Sigmoid colon (tissue), 7 donors: ENCODE data around the gene LTB4R. TPM values are rescaled to one million over a fixed set of nuclear protein-coding genes. Genes with fewer than 3 reads are reported as not detected.

Experiments used
- DNase-seq: peaks from one replicate; pipeline ENCODE4 v3.0.0-alpha.2; 2019
- H3K27ac ChIP-seq, 4 donors: fragments of 200-600 bp; sonication (generic); one replicate each; pipeline ENCODE4 v1.5.1; 2016 to 2019; ENCODE audit warnings: mild to moderate bottlenecking in 1 of 4
- H3K27me3 ChIP-seq, 3 donors: fragments of 200-600 bp; sonication (generic); one replicate each; pipeline ENCODE4 v1.5.1; 2019; ENCODE audit warnings: mild to moderate bottlenecking in 1 of 3
- H3K36me3 ChIP-seq, 4 donors: fragments of 200-600 bp; sonication (generic); one replicate each; pipeline ENCODE4 v1.5.1; 2016 to 2019
- H3K4me1 ChIP-seq, 4 donors: fragments of 200-600 bp; sonication (generic); one replicate each; pipeline ENCODE4 v1.5.1; 2017 to 2019
- H3K4me3 ChIP-seq, 4 donors: fragments of 200-600 bp; sonication (generic); one replicate each; pipeline ENCODE4 v1.5.1; 2017 to 2019; ENCODE audit warnings: mild to moderate bottlenecking in 2 of 4, moderate library complexity in 1 of 4
- H3K9me3 ChIP-seq, 4 donors: fragments of 200-600 bp in 3 of 4; sonication (generic) in 3 of 4; one replicate each; pipeline versions ENCODE4 v1.5.1 to v1.6.1; 2013 to 2019
- CTCF ChIP-seq, 4 experiments: fragments of 450-650 bp in 3 of 4; fragments of 200-600 bp in 1 of 4; IDR thresholded peaks; one replicate each; pipeline ENCODE4 v1.5.1; 2016 to 2019; ENCODE audit warnings: antibody characterized with exemption in 4 of 4, mild to moderate bottlenecking in 3 of 4, moderate library complexity in 2 of 4
- EP300 ChIP-seq, 4 donors: sonication (generic); formaldehyde crosslinking; IDR thresholded peaks; one replicate each; pipeline ENCODE4 v1.6.1; 2017; ENCODE audit warnings: antibody characterized with exemption in 4 of 4
- POLR2A ChIP-seq, 2 donors: fragments of 450-650 bp; IDR thresholded peaks; one replicate each; pipeline ENCODE4 v1.6.1; 2016; ENCODE audit warnings: antibody characterized with exemption in 2 of 2, mild to moderate bottlenecking in 2 of 2, moderate library complexity in 2 of 2
- POLR2AphosphoS5 ChIP-seq, 4 donors: sonication (generic); formaldehyde crosslinking; IDR thresholded peaks; one replicate each; pipeline ENCODE4 v1.6.1; 2017; ENCODE audit warnings: antibody characterized with exemption in 4 of 4
- WGBS, 2 donors: extraction: QIAGEN DNeasy Blood & Tissue Kit; methylation state at CpG; one replicate each; pipeline ENCODE4 v1.1.7; 2013; 5-methylcytosine and 5-hydroxymethylcytosine counted together
- intact Hi-C: fragments of 100-400 bp; cut with DNase I; formaldehyde crosslinking; loops from one replicate; pipeline ENCODE4 v1.15.1; 2023
- polyA plus RNA-seq, 3 donors: library from polyadenylated mRNA; stranded (reverse); fragments of 200-250 nt; gene quantifications; one replicate each; pipeline ENCODE4 v1.2.3, GENCODE V29; 2013
- total RNA-seq, 4 donors: library from RNA; depleted of rRNA; stranded (reverse); fragments of >200 nt; gene quantifications; one replicate each; pipeline ENCODE4 v1.1.0, GENCODE V29; 2016
- donor health status: healthy with polysubstance abuse.
- donor health status: Bipolar disorder and iron deficiency.
- donor health status: healthy.

Gene LTB4R
- total and polyA plus RNA-seq, 7 donors = 0.60 to 9.8 (median 2.1) TPM

- WGBS, 2 donors = 80 to 88% methylated on average over 4 of the region's 4 CpGs
- no peak for TF ChIP-seq CTCF (IDR thresholded peaks at IDR 0.05)
- no peak for TF ChIP-seq POLR2AphosphoS5 (IDR thresholded peaks at IDR 0.05)
- TF ChIP-seq EP300 (IDR thresholded peaks at IDR 0.05) = no peak
- no peak for TF ChIP-seq POLR2A (IDR thresholded peaks at IDR 0.05)
- Histone ChIP-seq H3K4me1 (no peaks in the 10 kb centered on the region), H3K4me3 (no peak overlapping the region), H3K27ac (no peak overlapping the region), H3K9me3 (no peaks in the 10 kb centered on the region), H3K36me3 (peaks cover 0 to 12% (median 7%) of the 10 kb centered on the region in 4 donors), H3K27me3 (no peaks in the 10 kb centered on the region)
- DNase-seq = no peak
- intact Hi-C loops = no loop called here
Observed at GRCh38 chr14:24285351-24285750, 26.0 kb upstream of the LTB4R start.

- Histone ChIP-seq H3K4me3 (no peak overlapping the region), H3K36me3 (peaks cover 11 to 29% (median 14%) of the 10 kb centered on the region in 4 donors), H3K27me3 (no peaks in the 10 kb centered on the region), H3K4me1 (no peaks in the 10 kb centered on the region), H3K9me3 (no peaks in the 10 kb centered on the region), H3K27ac (no peak overlapping the region)
- TF ChIP-seq CTCF (IDR thresholded peaks at IDR 0.05) (no peak), EP300 (IDR thresholded peaks at IDR 0.05) (no peak), POLR2AphosphoS5 (IDR thresholded peaks at IDR 0.05) (no peak), POLR2A (IDR thresholded peaks at IDR 0.05) (no peak)
- 96 to 97% methylated on average over 5 of the region's 5 CpGs for WGBS, 2 donors
- no peak for DNase-seq
- intact Hi-C loops = no loop called here
Observed at GRCh38 chr14:24286996-24287395, 24.3 kb upstream of the LTB4R start.

GRCh38 chr14:24289649-24290280, 21.5 kb upstream of the LTB4R start:
- peaks cover 13 to 40% (median 16%) of the 10 kb centered on the region in 4 donors for H3K36me3 ChIP-seq
- intact Hi-C loops = no loop called here
- H3K4me1 ChIP-seq = no peaks in the 10 kb centered on the region
- no peak overlapping the region for H3K4me3 ChIP-seq
- no peak overlapping the region for H3K27ac ChIP-seq
- no peaks in the 10 kb centered on the region for H3K27me3 ChIP-seq
- TF ChIP-seq EP300 (IDR thresholded peaks at IDR 0.05) = no peak
- no peak for TF ChIP-seq POLR2AphosphoS5 (IDR thresholded peaks at IDR 0.05)
- TF ChIP-seq POLR2A (IDR thresholded peaks at IDR 0.05) = no peak
- TF ChIP-seq CTCF (IDR thresholded peaks at IDR 0.05) = no peak
- DNase-seq = no peak
- no peaks in the 10 kb centered on the region for H3K9me3 ChIP-seq
- WGBS, 2 donors = 68 to 72% methylated on average over 6 of the region's 6 CpGs

- Histone ChIP-seq H3K27me3 (no peaks in the 10 kb centered on the region), H3K4me3 (no peak overlapping the region), H3K36me3 (peaks cover 16 to 50% (median 19%) of the 10 kb centered on the region in 4 donors), H3K4me1 (no peaks in the 10 kb centered on the region), H3K27ac (no peak overlapping the region), H3K9me3 (no peaks in the 10 kb centered on the region)
- intact Hi-C loops = no loop called here
- TF ChIP-seq CTCF (IDR thresholded peaks at IDR 0.05) (no peak), EP300 (IDR thresholded peaks at IDR 0.05) (no peak), POLR2A (IDR thresholded peaks at IDR 0.05) (no peak), POLR2AphosphoS5 (IDR thresholded peaks at IDR 0.05) (no peak)
- no peak for DNase-seq
- 93% methylated on average over 9 of the region's 9 CpGs for WGBS, 2 donors
Observed at GRCh38 chr14:24290746-24291145, 20.6 kb upstream of the LTB4R start.
